Measurements from ENCODE around the gene VWF.
"Not testable (repeated sequence)": the region's sequence is repeated elsewhere in the genome, so short reads cannot be mapped to it uniquely, and the experiment has no call there.

The VWF gene

GRCh38 chr12:6029401-6029800 is 95.1 kb downstream of the VWF start:
- DNase-seq: no peak

- no peak for DNase-seq
Measured at GRCh38 chr12:6026998-6027397, 97.5 kb downstream of the VWF start.

GRCh38 chr12:6025703-6026298 is 98.7 kb downstream of the VWF start:
- not testable (repeated sequence) for DNase-seq

GRCh38 chr12:6024066-6024465 is 100.4 kb downstream of the VWF start:
- not testable (repeated sequence) for DNase-seq

- peak; percentile 39 for DNase-seq
Measured at GRCh38 chr12:6020930-6021329, 103.5 kb downstream of the VWF start.

- not testable (repeated sequence) for DNase-seq
Measured at GRCh38 chr12:6020511-6020910, 104.0 kb downstream of the VWF start.

- DNase-seq: not testable (repeated sequence)
Measured at GRCh38 chr12:6019256-6019655, 105.2 kb downstream of the VWF start.

- DNase-seq: no peak
Measured at GRCh38 chr12:6018265-6018664, 106.2 kb downstream of the VWF start.

- DNase-seq: no peak
Measured at GRCh38 chr12:6016756-6017155, 107.7 kb downstream of the VWF start.

- not testable (repeated sequence) for DNase-seq
Measured at GRCh38 chr12:6016004-6016403, 108.5 kb downstream of the VWF start.

GRCh38 chr12:6015271-6015670 is 109.2 kb downstream of the VWF start:
- DNase-seq: not testable (repeated sequence)

GRCh38 chr12:6010631-6011350 is 113.7 kb downstream of the VWF start:
- DNase-seq: not testable (repeated sequence)

- DNase-seq: no peak
Measured at GRCh38 chr12:5997260-5997659, 127.2 kb downstream of the VWF start.

GRCh38 chr12:5996459-5996858 is 128.0 kb downstream of the VWF start:
- no peak for DNase-seq

- no peak for DNase-seq
Measured at GRCh38 chr12:5989621-5990020, 134.8 kb downstream of the VWF start.

GRCh38 chr12:5988659-5989116 is 135.8 kb downstream of the VWF start:
- peak; percentile 27 for DNase-seq

- DNase-seq: no peak
Measured at GRCh38 chr12:5988088-5988487, 136.4 kb downstream of the VWF start.

- DNase-seq: no peak
Measured at GRCh38 chr12:5987573-5987972, 136.9 kb downstream of the VWF start.

- no peak for DNase-seq
Measured at GRCh38 chr12:5985471-5985870, 139.0 kb downstream of the VWF start.

- no peak for DNase-seq
Measured at GRCh38 chr12:5984873-5985272, 139.6 kb downstream of the VWF start.

GRCh38 chr12:5982106-5982505 is 142.4 kb downstream of the VWF start:
- DNase-seq: no peak

- no peak for DNase-seq
Measured at GRCh38 chr12:5977556-5977955, 146.9 kb downstream of the VWF start.

- no peak for DNase-seq
Measured at GRCh38 chr12:5976711-5977110, 147.8 kb downstream of the VWF start.

GRCh38 chr12:5976196-5976595 is 148.3 kb downstream of the VWF start:
- no peak for DNase-seq
